Left kidney (tissue), 2 donors: ENCODE measurements around the gene TCHHL1. TPM values are rescaled to one million over a fixed set of nuclear protein-coding genes. Genes with fewer than 3 reads are reported as not detected.

Experiments
- DNase-seq: peaks from one replicate; pipeline ENCODE4 v3.0.0-alpha.2; 2013
- polyA plus RNA-seq: library from polyadenylated mRNA; unstranded; fragments of 120-200 nt; gene quantifications from one replicate; pipeline ENCODE4 v1.2.1, GENCODE V29; 2013; ENCODE audit not compliant: insufficient read length

The TCHHL1 gene
- polyA plus RNA-seq, 1 donor: not detected

- DNase-seq: no peak
These were observed 50.0 kb downstream of the TCHHL1 start for GRCh38 chr1:152038871-152039270.

DNA sequence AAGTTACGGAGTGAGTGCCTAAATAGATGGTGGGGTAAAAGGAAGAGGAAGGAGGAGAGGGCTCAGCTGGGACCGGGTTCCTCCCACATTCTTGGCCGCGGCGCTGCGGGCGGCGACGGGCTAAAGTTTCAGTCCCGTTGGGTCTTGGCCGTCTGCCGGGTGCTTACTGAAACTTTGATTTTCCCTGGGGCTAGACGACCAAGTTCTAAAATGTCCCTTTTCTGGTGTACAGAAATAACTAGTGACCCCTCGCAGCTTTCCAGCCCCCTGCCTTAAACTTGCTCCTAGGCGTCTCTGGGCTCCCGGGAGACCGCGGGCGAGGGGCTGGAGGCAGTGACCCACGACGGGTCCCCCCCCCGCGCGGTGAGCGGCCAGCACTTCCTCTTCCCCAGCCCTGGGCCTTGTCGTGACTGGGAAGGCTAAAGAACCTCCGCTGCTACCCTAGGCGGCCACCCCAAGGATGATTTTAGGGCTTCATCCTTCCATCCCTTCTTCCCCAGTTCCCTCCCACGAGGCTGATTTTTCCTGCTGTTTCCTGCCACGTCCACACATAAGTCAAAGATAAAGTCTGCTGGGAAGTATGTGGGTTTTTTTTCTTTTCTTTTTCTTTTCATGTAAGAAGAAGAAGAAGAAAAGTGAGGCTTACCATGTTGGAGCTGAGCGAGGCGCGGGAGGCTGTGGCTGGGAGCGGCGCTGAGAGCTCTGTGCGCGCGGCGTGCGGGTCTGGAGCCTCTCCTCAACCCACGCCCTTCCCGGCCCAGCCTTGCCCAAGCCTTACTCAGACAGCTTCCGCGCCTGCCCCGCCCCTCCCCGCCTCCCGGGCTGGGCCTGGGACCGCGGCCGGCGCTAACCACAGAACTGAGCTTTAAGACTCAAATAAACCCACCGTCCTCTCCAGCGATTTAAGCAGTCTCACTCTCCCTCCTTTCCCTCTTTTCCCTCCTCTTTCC is 52.3 kb downstream of the TCHHL1 start, which contains the start of gene S100A11:
Gene S100A11, minus strand, starts transcription at position 738 of the 950 bp plus-strand sequence. Its CDS starts 89 bp downstream, at position 649.
- DNase-seq: peak; percentile 75

- DNase-seq: peak; percentile 24
These were observed 53.2 kb downstream of the TCHHL1 start for GRCh38 chr1:152035539-152036266.

DNA sequence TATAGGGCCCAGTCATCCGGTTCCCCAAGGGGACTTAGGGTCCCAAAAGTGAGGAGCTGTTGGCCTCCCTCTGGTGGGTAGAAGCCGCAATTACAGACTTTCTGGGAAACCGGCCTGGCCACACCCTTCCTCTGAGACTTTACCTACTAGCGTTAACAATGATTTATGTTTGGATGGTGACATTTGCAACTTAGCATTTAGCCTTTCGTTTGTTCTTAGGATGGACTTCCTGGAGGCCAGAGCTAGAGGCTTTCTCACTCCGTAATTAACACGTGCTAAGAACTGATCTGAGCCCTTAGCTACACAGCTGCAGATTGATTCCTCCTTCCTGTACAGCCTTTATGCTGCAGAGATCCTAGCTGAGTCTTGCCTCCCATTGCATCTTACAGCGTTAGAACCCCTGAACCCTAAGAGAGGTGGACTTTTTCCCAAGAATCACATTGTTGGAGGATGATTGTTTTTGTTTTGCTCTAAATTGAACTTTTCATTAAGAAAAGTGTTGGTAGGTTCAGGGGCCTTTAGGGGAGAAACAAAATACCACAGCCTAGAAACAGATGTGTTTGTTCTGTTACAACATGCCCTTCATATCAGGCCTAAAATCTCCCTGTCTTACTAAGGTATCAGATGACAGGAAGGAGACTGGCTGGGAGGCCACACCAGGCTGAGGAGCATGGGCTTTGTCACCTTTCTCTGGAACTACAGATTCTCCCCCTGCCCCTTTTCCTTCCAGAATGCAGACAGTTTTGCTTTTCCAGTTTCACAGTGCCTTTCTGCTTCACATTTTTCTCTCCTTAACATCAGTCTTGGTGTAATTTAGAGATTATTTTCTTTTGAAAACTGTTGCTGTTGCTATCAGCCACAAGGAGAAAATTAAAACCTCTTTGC is 54.0 kb downstream of the TCHHL1 start:
- DNase-seq: peak; percentile 74

DNA sequence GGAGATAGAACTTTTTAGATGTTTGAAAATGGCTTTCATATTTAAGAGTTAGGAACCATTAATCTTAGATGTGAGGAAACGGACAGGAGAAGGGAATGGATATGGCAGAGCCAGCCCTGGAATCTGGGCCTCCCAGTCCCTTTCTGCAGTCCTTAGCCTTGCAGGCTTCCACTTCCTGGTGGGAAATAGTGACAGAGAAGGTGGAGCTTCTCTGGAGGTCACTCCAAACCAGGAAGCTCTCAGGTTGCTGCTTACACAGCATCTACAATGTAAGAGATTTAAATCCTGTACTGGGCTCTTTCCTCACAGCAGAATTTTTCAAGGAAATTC is 54.6 kb downstream of the TCHHL1 start:
- no peak for DNase-seq

Other genes starting within 250 kb of the TCHHL1 start
- gene C2CD4D, start 249.2 kb downstream of the TCHHL1 start, polyA plus RNA-seq: 0.20 TPM
- gene THEM5, start 235.4 kb downstream of the TCHHL1 start, polyA plus RNA-seq: 0.52 TPM
- 56.3 TPM for gene THEM4, start 179.6 kb downstream of the TCHHL1 start, polyA plus RNA-seq
- gene S100A10, start 95.2 kb downstream of the TCHHL1 start, polyA plus RNA-seq: 190 TPM
- gene S100A11, start 52.1 kb downstream of the TCHHL1 start, polyA plus RNA-seq: 218 TPM
- gene TCHH, start 26.4 kb upstream of the TCHHL1 start, polyA plus RNA-seq: 0.05 TPM
- gene RPTN, start 70.2 kb upstream of the TCHHL1 start, polyA plus RNA-seq: not detected
- 1.0 TPM for gene HRNR, start 135.1 kb upstream of the TCHHL1 start, polyA plus RNA-seq
- 4.4 TPM for gene FLG, start 236.2 kb upstream of the TCHHL1 start, polyA plus RNA-seq